ENCODE results near the gene AWAT2.

Gene AWAT2

GRCh38 chrX:69995362-69996112 is 54.2 kb downstream of the AWAT2 start:
- no peak for DNase-seq

- no peak for DNase-seq
Observed at GRCh38 chrX:69993494-69993893, 56.2 kb downstream of the AWAT2 start.

- DNase-seq: no peak
Observed at GRCh38 chrX:69991685-69992084, 58.1 kb downstream of the AWAT2 start.
